WTC11 (cell line): ENCODE results near the gene CELSR1.

ENCODE experiments used
- CTCF ChIP-seq: fragments of 200-600 bp; IDR thresholded peaks from 2 replicates; pipeline ENCODE4 v1.8.0; 2022; ENCODE audit warnings: antibody characterized with exemption
- MAX ChIP-seq: sonication (generic); formaldehyde crosslinking; IDR thresholded peaks from 2 replicates; pipeline ENCODE4 v1.8.0; 2022; ENCODE audit warnings: mild to moderate bottlenecking, missing genetic modification reagents
- SP1 ChIP-seq: sonication (generic); formaldehyde crosslinking; conservative IDR thresholded peaks from 2 replicates; pipeline ENCODE4 v1.8.1; 2022; ENCODE audit warnings: missing genetic modification reagents

DNA sequence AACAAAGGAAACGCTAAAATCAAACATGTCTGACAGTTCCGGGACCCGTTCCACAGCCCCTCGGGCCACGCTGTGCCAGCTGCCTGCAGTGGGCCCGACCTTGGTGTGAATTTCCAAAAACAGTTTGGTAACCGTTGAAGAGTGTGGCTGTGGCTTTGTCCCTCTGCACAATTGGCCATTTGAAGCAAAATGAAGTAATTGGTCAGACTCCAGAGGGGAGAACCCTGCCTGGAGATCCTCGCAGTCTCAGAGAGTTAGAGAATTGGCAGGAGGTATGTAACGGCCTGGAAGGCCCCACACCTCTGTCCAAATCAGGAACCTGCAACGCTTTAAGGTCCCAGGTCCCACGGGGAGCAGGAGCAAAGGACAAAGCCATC lies 175.6 kb downstream of the CELSR1 start:
- no peak for TF ChIP-seq SP1 (CRISPR knock-in tag)
- TF ChIP-seq MAX (CRISPR knock-in tag) = no peak
- TF ChIP-seq CTCF = no peak
